Naive B cell (primary cell): ENCODE data around the gene RUFY1. TPM values are rescaled to one million over a fixed set of nuclear protein-coding genes. Genes with fewer than 3 reads are reported as not detected.
A peak's percentile ranks its signal among the peaks of the same experiment; 100 is the strongest.
"Not testable (repeated sequence)": the region's sequence is repeated elsewhere in the genome, so short reads cannot be mapped to it uniquely, and the experiment has no call there.

Experiments
- ATAC-seq, 2 donors: fragments of 150-1000 bp; cut with Tn5 transposase; 2 replicates each; pipeline ENCODE4 v1.10.0; 2021; ENCODE audit warnings: low read depth in 2 of 2, mild to moderate bottlenecking in 2 of 2, moderate library complexity in 2 of 2
- DNase-seq: peaks from one replicate; pipeline ENCODE4 v3.0.0; 2022
- H3K27ac Mint-ChIP-seq, 6 donors: one replicate each; pipeline ENCODE4 v1.8.0; 2020 to 2022; ENCODE audit warnings: mild to moderate bottlenecking in 6 of 6, mixed read lengths in 6 of 6, moderate library complexity in 5 of 6, inconsistent platforms in 2 of 6
- H3K27me3 Mint-ChIP-seq, 3 donors: one replicate each; pipeline ENCODE4 v1.8.0; 2021 to 2022; ENCODE audit warnings: mixed read lengths in 3 of 3, mild to moderate bottlenecking in 1 of 3
- H3K36me3 Mint-ChIP-seq, 2 donors: one replicate each; pipeline ENCODE4 v1.8.0; 2020 to 2022; ENCODE audit warnings: mixed read lengths in 2 of 2, inconsistent platforms in 1 of 2, mild to moderate bottlenecking in 1 of 2
- H3K4me1 Mint-ChIP-seq, 3 donors: one replicate each; pipeline ENCODE4 v1.8.0; 2020 to 2022; ENCODE audit warnings: mixed read lengths in 3 of 3, inconsistent platforms in 1 of 3, mild to moderate bottlenecking in 1 of 3, moderate library complexity in 1 of 3
- H3K4me3 Mint-ChIP-seq, 8 donors: one replicate each; pipeline ENCODE4 v1.8.0; 2020 to 2022; ENCODE audit warnings: mild to moderate bottlenecking in 8 of 8, mixed read lengths in 8 of 8, moderate library complexity in 8 of 8, inconsistent platforms in 2 of 8
- H3K9me3 Mint-ChIP-seq, 7 donors: one replicate each; pipeline ENCODE4 v1.8.0; 2020 to 2022; ENCODE audit warnings: mixed read lengths in 7 of 7, mild to moderate bottlenecking in 5 of 7, inconsistent platforms in 2 of 7, moderate library complexity in 1 of 7
- polyA plus RNA-seq, 6 donors: library from polyadenylated mRNA; unstranded; fragments of 300-500 nt; fragmentation: Illumina TruSeq; gene quantifications; one replicate each; pipeline ENCODE4 v1.2.3, GENCODE V29; 2021; ENCODE audit warnings: low read depth in 6 of 6

Gene RUFY1
- polyA plus RNA-seq, 6 donors from 2014 or later: 12.9 to 63.5 (median 42.2) TPM

GRCh38 chr5:179623003-179623905 is 72.9 kb downstream of the RUFY1 start, which contains the start of gene HNRNPH1:
Gene HNRNPH1 (minus strand): TSS chr5:179623671. CDS start chr5:179623133, 538 bp downstream.
- peak within 1 kb of the TSS; percentile 99 to 100 (median 99) for H3K27ac Mint-ChIP-seq
- no peaks in the 10 kb centered on the region for H3K27me3 Mint-ChIP-seq

GRCh38 chr5:179623906-179624741 is 73.8 kb downstream of the RUFY1 start:
- H3K9me3 Mint-ChIP-seq: no peaks in the 10 kb centered on the region
- ATAC-seq (peak; percentile 6), DNase-seq (no peak)
- no peaks in the 10 kb centered on the region for H3K27me3 Mint-ChIP-seq
- H3K4me3 Mint-ChIP-seq: peak overlapping the region; percentile 96 to 98 (median 98)
- peaks cover 24 to 27% of the 10 kb centered on the region in 2 donors for H3K36me3 Mint-ChIP-seq
- peak overlapping the region; percentile 99 to 100 (median 99) for H3K27ac Mint-ChIP-seq
- H3K4me1 Mint-ChIP-seq: peaks cover 33 to 43% (median 35%) of the 10 kb centered on the region in 3 donors

More at GRCh38 chr5:179623003-179623905, 72.9 kb downstream of the RUFY1 start, which contains the start of gene HNRNPH1:
- H3K4me1 Mint-ChIP-seq: peaks cover 34 to 51% (median 42%) of the 10 kb centered on the region in 3 donors
- H3K4me3 Mint-ChIP-seq: peak within 1 kb of the TSS; percentile 96 to 98 (median 98)
- no peaks in the 10 kb centered on the region for H3K9me3 Mint-ChIP-seq
- DNase-seq (peak; percentile 99), ATAC-seq (peak; percentile 73 to 76)
- H3K36me3 Mint-ChIP-seq: peaks cover 28 to 30% of the 10 kb centered on the region in 2 donors

- ATAC-seq (no peak), DNase-seq (no peak)
- peak overlapping the region; percentile 15 to 100 (median 64) for H3K27ac Mint-ChIP-seq
- H3K4me1 Mint-ChIP-seq: peaks cover 28 to 38% (median 32%) of the 10 kb centered on the region in 3 donors
- no peaks in the 10 kb centered on the region for H3K9me3 Mint-ChIP-seq
- no peaks in the 10 kb centered on the region for H3K27me3 Mint-ChIP-seq
- peaks cover 20 to 22% of the 10 kb centered on the region in 2 donors for H3K36me3 Mint-ChIP-seq
- peak overlapping the region; percentile 12 to 98 (median 97) for H3K4me3 Mint-ChIP-seq
Measured at GRCh38 chr5:179624841-179625271, 74.5 kb downstream of the RUFY1 start.

DNA sequence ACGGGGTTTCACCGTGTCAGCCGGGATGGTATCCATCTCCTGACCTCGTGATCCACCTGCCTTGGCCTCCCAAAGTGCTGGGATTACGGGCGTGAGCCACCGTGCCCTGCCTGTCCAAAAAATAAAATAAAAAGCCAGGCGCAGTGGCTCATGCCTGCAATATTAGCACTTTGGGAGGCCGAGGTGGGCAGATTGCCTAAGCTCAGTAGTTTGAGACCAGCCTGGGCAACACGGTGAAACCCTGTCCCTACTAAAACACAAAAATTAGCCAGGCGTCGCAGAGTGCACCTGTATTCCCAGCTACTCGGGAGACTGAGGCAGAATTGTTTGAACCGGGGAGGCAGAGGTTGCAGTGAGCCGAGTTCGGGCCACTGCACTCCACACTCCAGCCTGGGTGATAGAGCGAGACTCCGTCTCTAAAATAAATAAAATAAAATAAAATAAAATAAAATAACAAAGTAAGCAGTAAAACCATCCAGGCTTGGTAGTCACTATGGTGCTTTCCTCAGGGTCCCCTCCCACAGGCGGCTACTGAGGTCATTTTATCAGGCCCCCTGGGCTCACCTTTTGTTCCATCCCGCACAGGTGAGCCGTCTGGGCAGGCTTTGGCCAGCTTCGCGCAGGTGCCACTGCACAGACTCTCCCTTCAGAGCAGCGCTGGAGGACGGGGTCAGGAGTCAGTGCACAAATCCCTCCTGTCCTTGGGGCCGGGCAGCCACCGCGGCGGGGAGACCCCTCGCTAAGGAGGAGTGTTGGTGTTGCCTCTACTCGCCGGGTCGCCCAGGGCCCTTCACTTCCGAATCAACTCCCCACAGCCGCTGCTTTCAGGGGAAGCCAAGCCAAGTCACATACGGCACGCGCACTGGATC is 83.4 kb downstream of the RUFY1 start:
- not testable (repeated sequence) for DNase-seq, H3K4me1 Mint-ChIP-seq, H3K4me3 Mint-ChIP-seq, H3K9me3 Mint-ChIP-seq, H3K27ac Mint-ChIP-seq, H3K36me3 Mint-ChIP-seq, H3K27me3 Mint-ChIP-seq
- ATAC-seq: peak; percentile 70 to 73

DNA sequence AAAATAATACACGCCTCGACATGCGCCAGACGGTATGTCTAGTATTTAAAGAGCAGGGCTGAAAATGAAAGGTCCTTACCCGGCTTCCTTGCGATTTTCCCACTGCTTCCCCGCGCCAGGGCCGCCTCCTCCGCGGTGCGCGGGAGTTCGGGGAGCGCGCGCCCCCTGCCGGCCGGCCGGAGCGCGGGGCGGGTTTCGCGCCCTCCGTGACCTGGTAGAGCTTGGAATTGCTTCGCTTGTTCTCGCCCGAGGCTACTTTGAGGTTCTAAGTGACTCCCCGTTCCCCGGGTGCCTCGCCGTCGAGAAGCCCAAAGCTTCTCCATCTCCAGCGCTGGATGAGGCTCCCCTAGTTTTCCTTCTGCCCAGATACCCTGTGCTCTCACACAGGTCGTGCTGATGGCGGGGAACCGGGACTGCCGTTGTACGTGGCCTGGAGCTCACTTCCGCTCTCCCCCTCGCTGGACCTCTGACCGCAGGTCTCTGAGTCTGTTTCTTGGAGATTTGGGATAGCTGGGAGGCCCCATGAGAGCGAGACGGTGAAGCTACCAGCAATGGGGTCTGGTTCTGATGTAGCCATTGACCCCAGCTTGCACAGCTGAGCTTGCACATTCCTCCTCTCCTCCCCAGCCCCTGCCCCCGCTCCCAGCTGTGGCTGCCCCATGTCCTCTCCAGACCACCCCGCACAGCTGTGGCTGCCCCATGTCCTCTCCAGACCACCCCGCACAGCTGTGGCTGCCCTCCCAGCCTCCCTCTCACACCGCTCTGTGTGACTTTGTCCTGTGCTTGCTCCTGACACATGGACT is 84.2 kb downstream of the RUFY1 start:
- H3K27ac Mint-ChIP-seq, H3K27me3 Mint-ChIP-seq, H3K36me3 Mint-ChIP-seq, DNase-seq, H3K4me3 Mint-ChIP-seq, H3K4me1 Mint-ChIP-seq, H3K9me3 Mint-ChIP-seq: not testable (repeated sequence)
- ATAC-seq: peak; percentile 95 to 96

DNA sequence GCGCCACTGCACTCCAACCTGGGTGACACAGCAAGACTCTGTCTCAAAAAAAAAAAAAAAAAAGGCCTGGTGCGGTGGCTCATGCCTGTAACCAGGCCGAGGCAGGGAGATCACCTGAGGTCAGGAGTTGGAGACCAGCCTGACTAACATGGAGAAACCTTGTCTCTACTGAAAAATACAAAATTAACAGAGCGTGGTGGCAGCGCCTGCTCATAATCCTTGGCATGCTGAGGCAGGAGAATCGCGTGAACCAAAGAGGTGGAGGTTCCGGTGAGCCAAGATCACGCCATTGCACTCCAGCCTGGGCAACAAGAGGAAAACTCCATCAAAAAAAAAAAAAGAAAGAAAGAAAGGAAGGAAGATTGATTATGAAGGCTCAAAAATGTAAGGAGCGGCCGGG is 88.9 kb downstream of the RUFY1 start:
- H3K27ac Mint-ChIP-seq, ATAC-seq, DNase-seq, H3K4me3 Mint-ChIP-seq, H3K4me1 Mint-ChIP-seq, H3K36me3 Mint-ChIP-seq, H3K27me3 Mint-ChIP-seq, H3K9me3 Mint-ChIP-seq: not testable (repeated sequence)

DNA sequence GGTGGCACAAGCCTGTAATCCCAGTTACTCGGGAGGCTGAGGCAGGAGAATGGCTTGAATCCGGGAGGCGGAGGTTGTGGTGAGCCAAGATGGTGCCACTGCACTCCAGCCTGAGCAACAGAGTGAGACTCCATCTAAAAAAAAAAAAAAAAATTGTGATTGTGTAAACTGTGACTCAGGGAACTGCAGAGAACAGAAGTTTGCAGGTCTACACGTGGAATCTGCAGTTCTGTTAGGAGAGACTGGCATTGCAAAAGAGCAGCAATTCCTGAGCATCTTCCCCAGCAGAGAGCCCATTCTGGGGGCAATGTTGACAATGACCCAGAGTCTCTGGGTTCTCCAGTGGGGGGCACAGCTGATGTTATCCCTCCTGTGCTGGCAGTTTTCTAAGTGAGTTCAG is 91.4 kb downstream of the RUFY1 start:
- H3K27me3 Mint-ChIP-seq: peaks cover 0 to 16% (median 10%) of the 10 kb centered on the region in 3 donors
- DNase-seq, H3K27ac Mint-ChIP-seq, H3K4me1 Mint-ChIP-seq, H3K9me3 Mint-ChIP-seq, H3K36me3 Mint-ChIP-seq, ATAC-seq, H3K4me3 Mint-ChIP-seq: not testable (repeated sequence)

DNA sequence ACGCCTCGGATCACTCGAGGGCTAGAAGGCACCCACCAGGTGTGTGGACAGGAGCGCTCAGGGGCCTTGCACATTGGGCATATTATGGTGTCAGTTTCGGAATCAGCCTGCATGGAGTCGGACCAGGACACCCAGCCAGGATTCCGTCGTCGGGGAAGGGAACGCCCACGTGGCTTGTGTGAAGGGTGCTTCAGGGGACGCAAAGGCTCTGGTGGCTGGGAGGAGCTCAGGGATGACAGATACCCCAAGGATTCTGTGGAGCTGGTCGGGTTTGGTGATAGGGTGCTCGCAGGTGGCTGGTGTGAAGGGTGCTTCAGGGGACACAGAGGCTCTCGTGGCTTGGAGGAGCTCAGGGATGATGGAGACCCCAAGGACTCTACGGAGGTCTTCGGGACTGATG is 92.3 kb downstream of the RUFY1 start:
- ATAC-seq, H3K4me3 Mint-ChIP-seq, H3K27ac Mint-ChIP-seq, H3K9me3 Mint-ChIP-seq, H3K36me3 Mint-ChIP-seq, DNase-seq, H3K4me1 Mint-ChIP-seq: not testable (repeated sequence)
- peaks cover 0 to 16% (median 10%) of the 10 kb centered on the region in 3 donors for H3K27me3 Mint-ChIP-seq

- DNase-seq, H3K27ac Mint-ChIP-seq, H3K4me1 Mint-ChIP-seq, H3K36me3 Mint-ChIP-seq, H3K9me3 Mint-ChIP-seq, H3K4me3 Mint-ChIP-seq, ATAC-seq: not testable (repeated sequence)
- H3K27me3 Mint-ChIP-seq: peaks cover 0 to 16% (median 10%) of the 10 kb centered on the region in 3 donors
Measured at GRCh38 chr5:179643141-179643920, 93.0 kb downstream of the RUFY1 start.

- not testable (repeated sequence) for H3K27ac Mint-ChIP-seq, H3K9me3 Mint-ChIP-seq, ATAC-seq, H3K4me1 Mint-ChIP-seq, DNase-seq, H3K36me3 Mint-ChIP-seq
- peak overlapping the region in 1 of 8 donors; percentile 60 for H3K4me3 Mint-ChIP-seq
- H3K27me3 Mint-ChIP-seq: peaks cover 0 to 16% (median 10%) of the 10 kb centered on the region in 3 donors
Measured at GRCh38 chr5:179644766-179645165, 94.4 kb downstream of the RUFY1 start.

DNA sequence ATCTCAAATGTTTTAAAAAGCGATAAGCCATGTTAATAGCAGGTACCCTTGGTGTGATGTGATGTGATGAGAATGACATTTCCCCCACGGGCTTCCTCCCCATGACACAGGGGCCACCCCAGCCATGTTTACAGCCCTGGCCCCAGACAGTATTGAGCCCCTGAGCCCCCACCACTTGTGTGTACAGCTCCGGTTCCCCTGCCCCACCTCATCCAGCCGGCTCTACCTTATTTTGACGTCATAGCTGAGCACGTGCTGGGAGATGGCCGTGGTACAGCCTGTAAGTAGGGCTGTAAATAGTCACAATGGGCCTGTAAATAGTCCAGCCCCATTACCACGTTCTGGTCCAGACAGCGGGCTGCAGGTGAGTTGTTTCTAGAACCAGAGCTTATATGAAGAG is 98.1 kb downstream of the RUFY1 start:
- Mint-ChIP-seq H3K4me1 (no peaks in the 10 kb centered on the region), H3K36me3 (no peaks in the 10 kb centered on the region), H3K27me3 (peaks cover 0 to 10% (median 10%) of the 10 kb centered on the region in 3 donors), H3K27ac (no peak overlapping the region), H3K9me3 (peaks cover 0 to 2% (median 0%) of the 10 kb centered on the region in 7 donors), H3K4me3 (no peak overlapping the region)
- DNase-seq (no peak), ATAC-seq (no peak)
